M059J (cell line): ENCODE measurements around the gene SLC35F4. TPM values are rescaled to one million over a fixed set of nuclear protein-coding genes. Genes with fewer than 3 reads are reported as not detected.
A peak's percentile ranks its signal among the peaks of the same experiment; 100 is the strongest.

Source experiments
- DNase-seq: peaks from one replicate; pipeline ENCODE4 v3.0.0-alpha.2; 2012; ENCODE audit warnings: low read depth
- total RNA-seq: library from RNA; depleted of rRNA; stranded (reverse); fragments of >200 nt; shearing (Covaris generic); gene quantifications from 2 replicates; pipeline ENCODE4 v1.2.3, GENCODE V29; 2014

The SLC35F4 gene
- total RNA-seq, 1 experiment from 2014 or later: not detected

DNA sequence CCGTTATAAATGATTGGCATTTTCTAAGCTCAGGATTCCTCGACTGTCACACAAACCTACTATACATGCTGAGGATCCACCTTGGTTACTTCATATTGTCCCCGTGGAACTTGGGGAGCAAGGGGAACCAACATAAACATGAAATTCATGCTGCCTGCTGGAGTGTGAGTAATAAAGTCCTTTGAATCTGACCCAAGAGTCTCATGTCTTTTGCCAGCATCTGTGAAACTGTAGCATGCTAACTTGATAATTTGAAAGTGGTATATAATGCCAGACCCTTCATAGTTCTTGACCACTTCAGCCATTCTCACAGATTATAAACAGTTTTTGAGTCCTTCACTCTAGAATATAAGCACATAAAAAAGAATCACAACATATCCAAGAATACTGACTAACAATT lies 17.1 kb downstream of the SLC35F4 start:
- no peak for DNase-seq

DNA sequence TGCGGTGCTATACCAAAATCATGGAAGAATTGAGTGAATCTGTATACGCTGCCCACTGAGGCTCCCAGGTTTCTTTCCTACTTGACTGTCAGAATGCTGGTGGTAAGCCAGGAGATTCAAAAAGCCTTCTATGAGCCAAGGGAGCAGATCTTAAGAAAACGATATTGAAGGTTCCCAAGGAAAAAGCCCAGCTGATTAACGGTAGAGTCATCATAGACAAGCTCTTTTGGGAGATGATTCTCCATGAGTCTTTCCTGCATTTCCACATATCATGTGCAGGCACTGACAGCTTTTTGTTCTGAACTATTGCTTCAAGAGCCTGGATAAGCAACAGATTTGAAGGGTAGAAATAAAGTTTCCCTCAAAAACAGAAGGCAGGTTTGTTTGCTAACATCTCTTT lies 17.5 kb downstream of the SLC35F4 start:
- DNase-seq: no peak

DNA sequence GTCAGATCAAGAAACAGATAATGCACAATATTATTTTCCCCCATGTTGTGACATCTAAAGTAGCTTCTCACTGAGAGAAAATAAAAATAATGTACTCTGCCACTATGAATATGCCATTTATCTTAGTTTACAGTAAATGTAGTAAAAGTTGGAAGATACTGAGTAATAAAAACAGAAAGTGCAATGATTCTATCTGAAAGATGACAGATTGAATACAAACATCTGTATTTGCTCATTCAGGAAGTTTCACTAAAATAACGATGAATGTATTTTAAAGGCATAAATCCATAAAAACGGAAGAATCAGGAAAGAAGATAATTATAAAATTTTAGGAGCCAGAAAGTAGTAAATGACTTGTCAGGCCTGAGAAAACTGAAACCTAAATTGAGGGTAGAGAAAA lies 18.2 kb downstream of the SLC35F4 start:
- DNase-seq: no peak

DNA sequence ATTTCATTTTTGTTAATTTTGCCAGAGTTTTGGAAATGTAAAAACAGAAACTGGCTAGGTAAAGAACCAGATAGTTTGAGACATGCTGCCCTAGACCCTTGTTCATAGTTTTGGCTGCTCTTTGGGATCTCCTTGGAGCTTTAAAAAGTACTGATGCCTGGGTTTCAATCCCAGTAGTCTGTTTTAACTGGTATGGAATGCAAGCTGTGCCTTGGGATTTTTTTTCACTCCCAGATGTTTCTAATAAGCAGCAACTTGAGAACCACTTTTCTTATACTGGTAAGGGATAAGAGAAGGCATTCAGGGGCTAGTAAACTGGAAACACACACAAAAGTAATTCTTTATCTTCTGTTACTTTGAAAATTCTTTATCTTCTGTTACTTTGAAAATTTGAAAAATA lies 18.8 kb downstream of the SLC35F4 start:
- DNase-seq: no peak

DNA sequence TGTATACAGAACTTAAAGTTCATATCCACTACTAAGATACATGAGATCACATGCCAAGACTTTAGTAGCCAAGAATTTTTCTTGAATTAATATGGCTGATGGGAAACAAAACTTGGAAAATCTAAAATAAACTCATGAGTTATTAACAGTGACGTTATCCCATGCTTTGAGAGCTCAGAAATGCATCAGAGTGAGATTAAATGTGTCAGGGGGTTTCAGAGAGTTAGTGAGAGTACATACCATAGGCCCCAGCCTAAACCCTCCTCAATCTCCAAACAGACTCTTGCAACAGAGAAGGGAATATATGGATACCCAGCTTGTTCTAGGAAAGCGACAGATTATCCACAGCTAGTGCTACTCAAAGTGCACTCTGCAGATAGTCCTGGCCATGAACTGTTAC lies 19.3 kb downstream of the SLC35F4 start:
- DNase-seq: no peak

DNA sequence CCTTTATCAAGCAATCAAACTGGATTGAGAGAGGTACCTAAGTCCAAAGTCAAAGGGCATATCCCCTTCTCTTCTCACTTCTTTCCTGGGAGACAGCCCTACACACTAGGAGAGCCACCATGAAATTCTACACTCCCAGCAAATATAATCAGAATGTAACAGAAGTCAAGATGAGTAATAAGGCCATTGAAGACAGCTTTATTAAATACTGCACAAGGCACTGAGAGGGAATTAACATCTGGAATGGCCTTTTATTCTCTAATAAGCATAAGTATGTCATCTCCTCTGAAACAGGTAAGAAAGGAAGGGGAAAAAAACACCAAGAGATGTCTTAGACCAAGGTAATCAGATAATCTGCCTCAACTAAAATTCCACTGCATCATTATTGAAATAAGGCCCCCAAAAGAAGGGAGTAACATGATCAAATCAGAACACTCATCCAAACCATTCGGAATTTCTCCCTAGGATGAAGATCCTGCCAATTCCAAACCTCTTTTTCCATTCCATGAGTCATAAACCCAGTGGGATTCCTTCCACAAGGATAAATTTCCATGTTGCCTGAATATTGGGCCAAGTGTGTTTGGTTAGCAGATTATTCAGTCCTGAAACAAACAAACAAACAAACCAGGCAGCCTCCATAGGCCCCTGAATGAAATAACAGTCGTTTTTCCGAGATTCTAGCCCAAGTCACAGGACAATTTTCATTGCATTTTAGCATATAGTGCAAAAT lies 19.9 kb downstream of the SLC35F4 start:
- DNase-seq: no peak

DNA sequence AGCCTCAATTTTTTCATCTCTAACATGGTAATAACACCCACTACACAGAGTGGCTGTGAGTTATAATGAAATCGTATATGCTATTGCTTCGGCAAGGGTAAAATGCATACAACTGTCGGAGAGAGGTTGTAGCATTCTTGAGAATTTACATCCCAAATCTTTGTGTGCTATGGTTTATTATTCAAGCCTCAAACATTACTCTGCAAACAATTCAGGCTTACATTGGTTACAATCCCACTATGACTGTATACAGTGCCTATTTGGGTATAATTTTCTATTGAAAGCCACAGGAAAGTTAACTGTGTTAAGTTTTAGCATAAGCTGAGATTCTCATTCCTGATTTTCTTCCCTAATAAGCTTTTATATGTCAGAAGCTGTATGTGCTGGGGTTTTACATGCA lies 20.6 kb downstream of the SLC35F4 start:
- DNase-seq: no peak

DNA sequence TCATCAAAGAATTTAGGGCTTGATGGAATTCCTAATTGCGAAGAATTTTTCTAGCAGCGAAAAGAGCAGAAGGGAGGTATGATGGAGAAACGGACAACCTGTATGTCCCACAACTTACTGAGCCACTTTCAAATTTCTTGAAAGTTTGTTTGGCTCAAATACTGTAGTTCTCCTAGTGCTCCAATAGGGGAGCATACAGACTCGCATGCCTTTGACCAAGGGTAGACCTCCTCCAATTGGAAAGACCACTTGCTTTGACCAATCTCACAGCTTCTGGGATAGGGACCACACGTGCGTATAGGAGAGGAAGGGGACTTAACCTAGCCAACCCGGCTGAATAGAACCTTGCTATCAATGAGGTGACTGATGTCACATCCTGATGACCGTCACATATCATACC lies 28.6 kb downstream of the SLC35F4 start:
- no peak for DNase-seq

DNA sequence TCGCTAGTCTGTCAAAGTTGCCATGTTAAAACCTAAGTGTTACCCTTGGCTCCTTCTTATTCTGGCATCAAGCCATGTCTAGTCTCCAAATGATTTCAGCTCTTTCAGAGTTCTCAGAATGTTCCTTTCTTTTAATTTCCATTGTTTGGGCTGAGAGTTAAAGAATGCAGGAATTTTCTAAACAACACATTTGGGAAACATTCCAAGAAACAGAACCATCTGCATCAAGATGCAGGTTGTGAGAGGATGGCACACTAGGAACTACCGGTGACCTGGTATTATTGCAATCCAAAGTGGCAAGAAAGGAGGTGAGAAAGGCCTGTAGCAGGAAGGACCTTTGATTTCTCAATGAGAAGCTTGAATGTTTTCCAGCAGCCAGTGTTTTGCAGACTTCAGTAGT lies 30.1 kb downstream of the SLC35F4 start:
- DNase-seq: peak; percentile 4

DNA sequence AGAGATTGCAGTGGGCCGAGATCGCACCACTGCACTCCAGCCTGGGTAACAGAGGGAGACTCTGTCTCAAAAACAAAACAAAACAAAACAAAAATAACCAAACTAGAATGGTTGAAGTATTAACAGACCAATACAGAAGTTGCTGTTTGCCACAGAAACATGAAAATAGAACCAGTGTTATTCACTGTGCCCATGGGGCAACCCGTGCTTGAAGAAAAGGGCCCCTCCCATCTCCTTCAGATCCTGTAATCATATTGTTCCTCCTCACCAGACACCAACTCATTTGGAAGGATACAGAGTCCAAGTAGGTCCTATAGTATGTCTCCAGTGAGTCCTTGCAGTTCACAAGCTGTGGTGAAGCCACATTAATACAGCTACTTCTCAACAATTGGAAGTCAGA lies 30.9 kb downstream of the SLC35F4 start:
- no peak for DNase-seq

DNA sequence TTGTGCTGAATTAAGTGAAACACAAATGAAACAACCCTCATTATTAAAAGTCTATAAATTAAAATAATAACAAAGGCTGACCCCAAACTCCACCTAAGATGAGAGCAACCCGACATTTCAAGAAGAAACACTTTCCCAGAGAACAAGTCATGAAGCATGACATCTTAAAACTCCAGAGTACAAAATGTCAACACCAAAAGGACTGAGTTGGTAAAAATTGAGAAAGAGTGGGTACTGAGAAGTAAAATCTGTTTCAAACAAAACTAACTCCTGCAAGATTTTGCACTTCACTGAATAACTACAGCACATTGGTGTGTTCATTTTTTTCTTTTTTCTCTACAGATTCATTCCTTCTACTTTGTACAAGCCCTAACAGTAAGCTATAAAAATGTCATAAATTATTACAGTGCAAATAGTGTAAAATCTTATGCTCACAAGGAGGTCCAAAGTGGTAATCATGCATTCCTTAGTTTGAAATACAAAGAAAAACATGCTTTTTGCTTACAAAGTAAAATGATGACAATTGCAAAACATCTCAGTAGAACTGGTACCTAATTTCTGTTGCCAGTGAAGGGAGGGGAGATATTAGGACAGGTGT lies 31.8 kb downstream of the SLC35F4 start:
- no peak for DNase-seq

DNA sequence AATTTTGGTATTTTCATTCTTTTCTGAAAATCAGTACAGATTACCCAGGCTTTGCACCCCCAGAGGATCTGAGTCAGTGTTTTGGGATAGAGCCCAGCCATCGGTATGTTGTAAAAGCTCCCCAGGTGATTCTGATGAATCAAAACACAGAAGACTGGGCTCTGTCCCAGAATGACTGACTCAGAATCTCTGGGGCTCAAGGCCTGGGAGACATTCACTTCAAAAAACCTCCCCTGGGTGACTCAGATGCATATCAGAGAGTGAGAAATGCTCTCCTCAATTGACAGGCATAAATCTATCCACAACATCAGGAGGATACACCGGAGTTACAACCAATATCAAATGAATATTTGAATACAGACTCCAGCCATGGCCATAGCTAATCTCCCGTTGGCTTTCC lies 32.6 kb downstream of the SLC35F4 start:
- peak; percentile 97 for DNase-seq

DNA sequence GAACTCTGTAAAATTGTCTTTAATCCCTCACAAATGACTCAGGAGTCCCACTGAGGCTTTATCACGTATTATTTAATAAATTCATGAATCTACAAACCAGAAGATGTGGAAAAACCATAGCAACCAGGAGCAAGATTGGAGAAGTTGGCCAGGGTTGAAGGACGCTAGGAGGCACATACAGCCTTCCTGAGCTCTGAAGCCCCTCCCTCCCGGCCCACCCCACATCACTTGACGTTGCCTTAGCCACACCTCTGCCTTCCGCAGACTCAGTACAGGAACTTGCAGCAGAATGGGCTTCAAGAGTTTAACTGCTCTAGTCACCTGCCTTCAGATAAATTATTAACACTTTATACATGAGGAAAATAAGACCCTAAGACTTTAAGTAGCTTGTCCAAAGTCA lies 33.9 kb downstream of the SLC35F4 start:
- no peak for DNase-seq

DNA sequence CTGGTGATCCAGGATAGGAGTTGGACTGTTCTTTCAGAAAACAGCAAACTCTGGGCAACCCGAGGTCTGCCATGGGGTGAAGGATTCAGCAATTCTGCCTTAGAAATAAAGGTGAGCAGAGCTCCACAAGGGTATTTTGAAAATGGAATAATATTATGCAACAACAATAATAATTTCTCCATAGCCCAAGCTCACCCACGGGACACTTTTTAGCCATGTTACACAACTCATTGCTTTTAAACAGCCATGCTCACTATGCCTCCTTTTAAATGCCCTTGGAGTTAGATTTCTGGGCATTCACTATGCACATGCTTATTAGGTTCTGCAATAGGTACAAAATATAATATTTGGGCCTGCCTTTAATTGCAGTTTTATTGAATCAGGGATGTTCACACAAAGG lies 37.2 kb downstream of the SLC35F4 start:
- no peak for DNase-seq

DNA sequence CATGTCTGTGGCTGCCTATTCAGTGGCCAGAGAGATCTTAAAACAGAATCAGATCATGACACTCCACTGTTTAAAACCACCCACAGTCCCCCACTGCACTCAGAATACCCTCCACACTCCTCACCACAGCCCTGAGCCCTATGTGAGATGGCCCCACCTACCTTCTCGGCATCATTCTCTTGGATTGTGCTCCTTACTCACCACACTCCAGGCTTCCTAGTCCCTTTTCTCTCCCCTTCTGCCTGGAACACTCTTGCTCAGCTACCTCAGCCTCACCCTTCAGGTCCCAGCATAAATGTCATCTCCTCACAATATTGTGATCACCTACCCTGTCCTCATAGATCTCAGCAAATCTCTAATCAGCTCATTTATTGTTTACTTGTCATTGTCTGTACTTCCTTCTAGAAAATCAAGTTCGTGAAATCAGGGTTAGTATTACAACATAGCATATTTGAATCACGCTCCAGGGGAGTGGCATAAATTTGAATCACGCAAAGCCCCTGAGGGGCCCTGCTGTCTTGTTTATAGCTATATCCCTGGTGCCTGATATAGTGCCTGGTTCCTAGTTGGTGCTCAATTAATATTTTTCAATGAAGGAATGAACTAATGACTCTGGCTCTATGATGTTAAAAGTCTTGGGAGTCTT lies 42.8 kb downstream of the SLC35F4 start:
- no peak for DNase-seq

DNA sequence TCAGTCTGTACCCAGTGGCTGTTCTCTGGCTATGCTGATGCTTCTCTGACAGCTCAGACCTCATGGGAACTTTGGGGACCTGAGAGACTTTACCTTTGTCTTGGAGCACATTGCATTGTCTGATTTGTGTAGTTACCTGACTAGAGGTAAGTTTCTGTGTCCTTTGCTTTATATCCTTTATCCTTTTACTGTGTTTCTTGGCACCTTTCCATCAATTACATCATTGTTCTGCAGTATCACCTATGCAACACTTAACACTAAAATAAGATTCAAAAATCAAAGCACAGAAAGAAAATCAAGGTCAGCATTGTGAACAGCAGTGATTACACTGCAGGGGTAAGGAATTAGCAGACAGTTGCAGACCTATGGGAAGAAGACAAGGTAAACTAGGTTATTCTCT lies 43.8 kb downstream of the SLC35F4 start:
- no peak for DNase-seq

DNA sequence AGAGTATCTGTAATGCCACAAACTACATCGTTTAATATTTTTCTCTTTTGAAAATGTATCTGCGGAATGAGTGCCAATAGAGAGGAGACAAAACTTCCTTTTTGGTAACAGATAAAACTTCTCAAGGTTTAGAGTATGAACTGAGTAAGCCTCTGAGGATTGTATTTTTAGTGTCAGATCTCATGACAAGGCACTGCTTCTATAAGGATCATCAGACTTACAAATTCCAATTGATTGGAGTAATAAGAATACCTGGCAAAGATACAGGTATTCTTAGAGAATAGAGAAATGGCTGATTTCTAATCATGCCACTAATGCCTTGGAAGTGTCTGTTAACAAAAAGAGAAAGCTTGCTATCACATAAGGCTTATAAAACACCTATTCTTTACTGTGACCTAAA lies 45.3 kb downstream of the SLC35F4 start:
- no peak for DNase-seq

DNA sequence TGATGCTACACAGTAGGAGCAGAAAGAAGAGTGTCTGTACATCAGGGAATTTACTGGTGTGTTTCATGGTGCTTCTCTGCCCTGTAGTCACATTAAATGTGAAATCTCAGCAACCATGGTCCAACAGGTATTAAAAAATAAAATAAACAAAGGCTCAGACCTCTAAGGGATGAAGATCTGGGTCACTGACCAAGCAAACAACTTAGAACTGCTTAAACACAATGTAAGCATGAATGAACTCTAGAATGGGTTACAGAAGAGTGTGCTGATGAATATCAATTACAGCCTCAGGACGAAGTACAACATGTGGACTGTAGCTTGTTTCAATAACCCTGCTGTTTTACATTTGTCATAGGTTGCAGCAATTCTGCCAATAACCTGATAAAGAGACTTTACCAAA lies 47.4 kb downstream of the SLC35F4 start:
- DNase-seq: no peak

DNA sequence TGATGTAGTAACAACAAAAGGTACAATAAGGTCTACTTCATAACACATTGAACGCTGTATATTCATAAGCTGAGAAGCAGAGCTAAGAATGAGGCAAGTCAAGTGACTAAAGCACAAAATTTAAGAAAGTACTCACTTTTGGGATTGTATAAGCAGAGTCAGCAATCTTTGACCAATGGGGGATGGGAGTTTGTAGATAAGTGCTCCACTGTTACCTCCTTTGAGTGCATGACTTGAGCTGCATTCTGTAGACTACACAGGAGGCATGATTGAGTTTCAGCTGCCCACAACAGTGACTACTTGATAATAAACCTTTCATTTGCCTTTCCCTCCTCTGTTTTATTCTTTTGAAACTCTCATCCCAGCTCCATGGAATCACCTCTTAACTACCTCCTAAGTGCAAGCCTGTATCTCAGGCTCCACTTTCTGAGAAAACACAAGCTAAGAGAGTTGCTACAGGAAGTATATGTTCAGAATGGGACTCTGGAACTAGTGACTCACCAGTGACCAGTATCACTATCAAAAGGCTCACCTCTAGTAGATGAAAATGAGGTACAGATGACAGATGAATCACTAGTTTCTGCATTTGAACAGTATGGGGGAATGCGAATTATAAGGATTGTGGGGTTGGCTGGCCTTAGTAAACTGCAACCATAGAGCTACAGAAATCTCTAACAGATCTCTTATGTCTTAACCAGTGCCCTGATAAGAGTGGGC lies 49.2 kb downstream of the SLC35F4 start:
- peak; percentile 22 for DNase-seq

DNA sequence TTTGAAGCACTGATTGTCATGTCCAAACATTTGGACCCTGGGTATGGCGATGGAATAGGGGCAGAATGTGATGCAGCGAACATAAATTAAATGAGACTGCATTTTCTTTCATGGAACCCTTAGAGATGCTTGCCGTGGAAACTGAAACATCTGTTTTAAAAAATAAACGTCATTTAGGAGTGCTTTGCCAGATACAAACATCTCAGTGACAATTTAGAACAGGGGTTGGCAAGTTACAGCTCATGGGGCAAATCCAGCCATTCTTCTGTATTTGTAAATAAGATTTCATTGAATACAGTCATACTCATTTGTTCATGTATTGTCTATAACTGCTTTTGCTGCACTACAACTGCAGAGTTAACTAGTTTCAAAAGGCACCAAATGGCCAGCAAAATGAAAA lies 51.2 kb downstream of the SLC35F4 start:
- DNase-seq: no peak

DNA sequence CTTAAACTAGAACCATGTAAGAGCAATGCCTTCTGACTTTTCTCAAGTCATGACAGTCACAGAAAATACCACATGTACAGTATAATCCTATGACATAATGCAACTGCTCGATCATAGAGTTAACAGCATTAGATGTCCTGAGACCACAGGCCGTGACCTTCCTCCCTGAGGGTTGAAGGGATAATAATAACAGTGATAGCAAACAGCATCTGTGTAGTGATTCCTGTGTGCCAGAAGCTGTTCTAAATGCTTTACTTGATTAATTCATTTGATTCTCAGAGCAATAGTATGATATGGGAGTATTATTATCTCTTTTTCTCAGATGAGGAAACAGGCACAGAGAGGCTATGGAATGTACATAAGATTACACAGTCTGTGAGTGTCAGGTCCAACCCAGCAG lies 53.2 kb downstream of the SLC35F4 start:
- DNase-seq: no peak

DNA sequence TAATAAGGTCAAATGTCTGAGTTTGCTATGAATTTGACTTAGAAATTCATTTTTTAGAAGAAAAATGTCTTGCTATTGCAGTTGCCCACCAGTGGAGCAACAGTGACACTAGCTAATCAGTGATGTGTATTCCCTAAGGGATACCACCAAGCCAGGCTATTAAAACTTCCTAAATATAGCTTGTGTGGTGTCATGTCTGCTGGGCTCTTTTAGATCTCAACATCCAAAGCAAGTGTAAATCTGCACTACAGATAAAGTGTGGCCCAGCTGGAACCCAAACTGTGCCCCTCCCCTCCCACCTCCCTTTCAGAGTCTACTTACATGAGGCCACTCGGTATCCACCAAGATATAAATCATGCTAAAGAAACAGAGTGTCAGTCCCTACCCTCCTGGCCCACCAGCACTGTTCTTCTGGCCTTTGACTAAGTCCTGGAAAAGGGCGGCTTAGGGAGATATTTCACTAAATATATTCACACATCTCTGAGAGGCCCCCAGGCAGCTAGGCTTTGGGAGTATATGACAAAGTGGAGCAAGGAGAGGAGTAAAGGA lies 53.8 kb downstream of the SLC35F4 start:
- no peak for DNase-seq
